GM19023 (cell line): ENCODE results near the gene AGAP2.
A peak's percentile ranks its signal among the peaks of the same experiment; 100 is the strongest.

Source experiments
- ATAC-seq: cut with Tn5 transposase; IDR thresholded peaks from one replicate; pipeline ENCODE4 v1.9.1; 2021; ENCODE audit warnings: mild to moderate bottlenecking, moderate library complexity; ENCODE audit not compliant: unreplicated experiment

Gene AGAP2

DNA sequence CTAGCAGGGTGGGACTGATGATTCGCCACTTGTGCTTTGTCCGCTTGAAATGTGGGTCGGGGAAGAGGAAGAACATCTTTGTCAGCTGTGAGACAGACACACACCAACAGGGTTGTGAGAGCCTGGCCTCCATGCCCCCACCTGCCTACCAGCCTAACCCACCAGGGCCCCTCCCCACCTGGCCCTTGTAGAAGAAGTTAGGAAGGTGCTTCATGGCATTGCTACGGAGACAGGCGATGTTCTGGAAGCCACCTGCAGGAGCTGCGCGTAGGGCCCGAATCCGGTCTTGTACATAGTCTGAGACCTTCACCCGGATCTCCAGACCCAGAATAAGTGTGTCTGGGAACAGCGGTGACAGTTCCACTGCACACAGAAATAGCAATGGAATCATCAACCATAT lies 31.1 kb upstream of the AGAP2 start:
- ATAC-seq: no peak

DNA sequence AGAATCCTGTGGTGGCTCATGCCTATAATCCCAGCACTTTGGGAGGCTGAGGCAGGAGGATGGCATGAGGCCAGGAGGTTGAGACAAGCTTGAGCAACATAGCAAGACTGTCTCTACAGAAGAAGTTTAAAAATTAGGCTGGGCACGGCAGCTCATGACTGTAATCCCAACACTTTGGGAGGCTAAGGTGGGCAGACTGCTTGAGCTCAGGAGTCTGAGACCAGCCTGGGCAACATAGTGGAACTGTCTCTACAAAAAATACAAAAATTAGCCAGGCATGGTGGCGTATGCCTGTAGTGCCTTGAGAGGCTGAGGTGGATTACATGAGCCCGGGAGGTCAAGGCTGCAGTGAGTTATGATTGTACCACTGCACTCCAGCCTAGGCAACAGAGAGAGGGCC lies 29.3 kb upstream of the AGAP2 start:
- ATAC-seq: no peak

DNA sequence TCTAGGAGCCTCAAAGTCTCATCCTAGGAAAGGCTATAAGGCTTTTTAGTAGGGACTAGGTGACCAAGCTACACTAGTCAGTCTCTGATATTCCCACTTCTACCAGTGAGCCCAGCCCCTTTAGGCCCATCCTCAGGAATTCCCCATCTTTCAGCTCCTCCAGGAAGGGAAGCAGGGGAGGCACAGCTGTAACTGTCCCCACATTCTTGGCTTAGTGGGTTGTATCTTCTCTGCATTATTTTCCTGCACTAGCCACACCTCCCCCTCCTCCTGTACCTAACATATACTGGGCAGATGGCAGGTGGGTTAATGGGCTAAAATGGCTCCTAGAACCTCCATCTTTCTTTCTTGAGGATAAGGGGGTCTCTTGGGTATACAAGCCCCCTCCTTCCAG lies 28.8 kb upstream of the AGAP2 start:
- ATAC-seq: no peak

- ATAC-seq: no peak
These were observed 28.1 kb upstream of the AGAP2 start, which contains the start of gene CYP27B1 for GRCh38 chr12:57766464-57767304. TSS of gene CYP27B1 (minus strand) at chr12:57767078. CDS start at chr12:57767041, 37 bp downstream.

GRCh38 chr12:57765698-57766463 lies 27.3 kb upstream of the AGAP2 start:
- ATAC-seq: no peak

GRCh38 chr12:57765003-57765697 lies 26.6 kb upstream of the AGAP2 start:
- peak; percentile 67 for ATAC-seq

- peak; percentile 8 for ATAC-seq
These were observed 26.1 kb upstream of the AGAP2 start for GRCh38 chr12:57764662-57765002.

- no peak for ATAC-seq
These were observed 25.5 kb upstream of the AGAP2 start for GRCh38 chr12:57763881-57764661.

GRCh38 chr12:57762463-57762862 lies 23.9 kb upstream of the AGAP2 start:
- no peak for ATAC-seq

- no peak for ATAC-seq
These were observed 23.0 kb upstream of the AGAP2 start for GRCh38 chr12:57761391-57761998.

- no peak for ATAC-seq
These were observed 21.9 kb upstream of the AGAP2 start for GRCh38 chr12:57760347-57760982.

- no peak for ATAC-seq
These were observed 20.9 kb upstream of the AGAP2 start for GRCh38 chr12:57759360-57759980.

- ATAC-seq: no peak
These were observed 20.2 kb upstream of the AGAP2 start for GRCh38 chr12:57758552-57759359.

DNA sequence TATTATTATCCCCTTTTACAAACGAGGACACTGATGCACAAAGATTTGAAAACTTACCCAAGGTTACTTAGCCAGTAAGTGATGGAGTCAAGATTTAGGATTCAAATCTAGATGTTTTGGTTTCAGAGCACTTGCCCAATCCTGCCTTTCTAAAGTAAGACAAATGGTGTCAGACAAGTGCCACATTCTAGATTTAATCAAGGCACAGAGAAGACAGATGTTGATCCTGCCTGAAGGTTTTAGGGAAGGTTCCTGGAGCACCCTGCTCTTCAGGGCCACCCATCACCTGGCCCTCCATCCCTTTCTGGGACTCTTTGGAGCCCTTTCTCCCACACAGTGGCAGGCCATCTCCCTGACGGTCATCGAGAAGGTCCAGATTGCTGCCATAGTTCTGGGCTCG lies 19.2 kb upstream of the AGAP2 start:
- ATAC-seq: no peak

DNA sequence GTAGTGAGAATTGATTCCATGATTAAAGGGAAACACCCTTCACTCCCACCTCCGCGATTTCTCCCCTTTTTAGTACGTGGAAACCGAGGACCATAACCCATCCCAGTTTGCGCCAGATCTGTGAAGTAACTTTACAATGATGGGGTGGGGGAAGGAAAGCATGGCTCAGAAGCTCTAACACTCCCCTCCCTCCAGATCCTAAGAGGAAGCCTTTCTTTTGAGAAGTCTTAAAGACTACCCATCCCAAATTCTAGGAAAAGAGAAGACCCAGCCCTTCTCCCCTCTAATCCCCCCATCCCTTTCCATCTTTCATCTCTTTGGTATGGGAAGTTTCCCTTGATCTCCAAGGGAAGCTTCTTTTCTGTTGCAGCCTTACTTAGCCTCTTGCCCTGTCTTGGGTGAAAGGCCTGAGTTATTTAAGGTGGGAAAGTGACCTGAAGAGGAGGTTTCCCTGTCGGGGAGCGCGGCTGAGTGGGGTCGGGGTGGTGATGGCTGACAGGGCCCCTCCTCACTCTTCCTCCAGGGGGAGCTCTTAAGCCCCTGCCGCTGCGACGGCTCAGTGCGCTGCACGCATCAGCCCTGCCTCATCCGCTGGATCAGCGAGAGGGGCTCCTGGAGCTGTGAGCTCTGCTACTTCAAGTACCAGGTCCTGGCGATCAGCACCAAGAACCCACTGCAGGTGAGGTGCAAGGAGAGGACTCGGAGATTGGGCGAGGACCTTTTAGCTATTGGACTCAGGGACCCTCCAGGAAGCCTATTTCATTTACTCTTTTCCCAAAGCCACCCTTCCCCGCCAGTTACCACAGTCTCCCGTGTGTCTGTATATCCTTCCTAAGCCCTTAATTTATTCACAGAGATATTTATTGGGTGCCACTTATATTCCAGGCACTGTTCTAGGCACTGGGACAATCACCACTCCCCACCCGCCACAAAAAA lies 18.1 kb upstream of the AGAP2 start:
- no peak for ATAC-seq

DNA sequence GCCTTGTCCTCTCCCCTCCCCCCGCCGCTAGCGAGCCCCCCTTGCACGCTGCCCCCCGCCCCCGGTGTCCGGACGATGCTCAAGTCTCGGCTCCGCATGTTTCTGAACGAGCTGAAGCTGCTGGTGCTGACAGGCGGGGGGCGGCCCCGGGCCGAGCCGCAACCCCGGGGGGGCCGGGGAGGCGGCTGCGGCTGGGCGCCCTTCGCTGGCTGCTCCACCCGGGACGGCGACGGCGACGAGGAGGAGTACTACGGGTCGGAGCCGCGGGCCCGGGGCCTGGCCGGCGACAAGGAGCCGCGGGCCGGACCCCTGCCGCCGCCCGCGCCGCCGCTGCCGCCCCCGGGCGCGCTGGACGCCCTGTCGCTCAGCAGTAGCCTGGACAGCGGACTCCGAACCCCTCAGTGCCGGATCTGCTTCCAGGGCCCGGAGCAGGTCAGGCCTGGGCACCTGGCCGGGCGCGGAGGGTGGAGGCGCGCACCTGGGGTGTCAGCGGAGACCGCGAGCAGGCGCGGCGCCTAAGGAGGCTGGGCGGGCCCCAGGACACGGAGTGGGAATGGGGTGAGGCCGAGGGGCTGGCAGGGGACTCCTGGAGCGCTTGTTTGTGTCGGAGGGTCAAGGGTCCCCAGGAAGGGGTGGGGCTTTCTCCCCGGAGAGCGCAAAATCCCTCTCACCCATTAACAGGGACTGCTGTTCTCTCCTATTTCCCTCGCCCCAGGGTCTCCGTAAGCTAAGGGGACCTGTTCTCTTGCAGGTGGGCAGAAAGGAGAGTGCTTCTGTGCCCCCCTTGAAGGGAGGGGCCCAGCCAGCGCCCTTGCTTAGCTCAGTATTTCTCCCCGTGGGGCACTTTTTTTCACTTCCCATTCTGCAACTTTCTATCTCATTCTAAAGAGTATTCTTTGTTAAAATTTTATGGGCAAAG lies 17.2 kb upstream of the AGAP2 start:
- no peak for ATAC-seq

DNA sequence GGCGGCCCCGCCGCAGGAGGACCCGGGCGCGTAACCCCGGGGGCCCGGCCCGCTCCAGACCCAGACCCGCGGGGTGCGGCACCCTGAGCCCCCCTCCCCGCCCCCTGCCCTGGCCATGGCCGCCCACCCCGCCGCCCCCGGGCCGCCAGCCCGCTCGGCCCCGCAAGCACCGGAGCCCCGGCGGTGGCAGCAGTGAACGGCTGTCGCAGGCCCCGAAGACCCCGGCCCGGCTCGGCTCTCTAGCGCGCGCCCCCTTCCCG lies 16.6 kb upstream of the AGAP2 start:
- ATAC-seq: no peak
